RCC 7860 (cell line): ENCODE data around the gene TNFRSF8.
"Not testable (repeated sequence)": the region's sequence is repeated elsewhere in the genome, so short reads cannot be mapped to it uniquely, and the experiment has no call there.

Experiments
- DNase-seq: peaks from one replicate; pipeline ENCODE4 v3.0.0-alpha.2; 2015; ENCODE audit warnings: low spot score
- FAIRE-seq: peaks from 2 replicates; lab custom pipeline; 2012; peaks lifted over from hg19 to GRCh38; lab: Jason Lieb, UNC

Gene TNFRSF8

GRCh38 chr1:12063141-12064072 lies at the start of gene TNFRSF8:
Gene TNFRSF8, plus strand, starts transcription at chr1:12063303. Its CDS starts 296 bp downstream, at chr1:12063599.
- FAIRE-seq (no peak), DNase-seq (no peak)

DNA sequence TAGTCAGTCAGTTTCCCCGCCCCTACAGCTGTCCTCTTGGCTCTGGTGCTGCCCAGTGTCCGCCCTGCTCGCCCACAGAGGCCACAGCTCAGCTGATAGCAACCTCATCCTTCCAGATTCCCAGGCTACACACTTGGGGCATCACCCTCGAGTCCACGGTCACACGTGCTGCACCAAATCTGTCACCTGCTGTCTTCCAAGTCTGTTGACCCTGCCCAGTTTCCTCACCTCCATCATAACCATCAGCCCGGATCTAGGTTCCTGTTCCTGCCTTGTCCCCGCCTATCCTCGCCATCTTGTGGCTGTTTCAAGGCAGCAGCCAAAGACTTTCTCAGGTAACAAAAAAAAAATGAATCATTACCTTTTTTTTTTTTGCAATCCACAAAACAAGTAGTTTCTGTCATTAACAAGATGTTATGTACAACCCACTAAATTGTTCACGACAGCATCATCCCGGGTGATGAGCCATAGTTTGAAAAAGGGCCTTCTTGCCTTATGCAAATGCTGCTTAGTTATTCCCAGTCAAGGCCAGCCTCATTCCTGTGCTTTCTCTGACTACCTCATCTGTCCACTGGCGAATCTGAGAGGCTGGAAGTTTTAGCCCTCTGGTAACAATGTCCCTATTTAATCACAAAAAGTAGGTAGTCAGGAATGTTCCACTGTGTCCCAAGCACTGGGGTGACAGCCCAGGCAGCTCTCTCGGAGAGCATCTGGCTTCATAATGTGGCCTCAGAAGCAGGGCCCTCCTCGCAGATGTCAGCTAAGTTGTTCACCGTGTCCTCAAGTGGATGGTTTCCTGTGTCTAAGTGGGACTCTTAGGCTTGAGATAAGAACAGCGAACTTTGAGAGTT lies 48.7 kb upstream of the TNFRSF8 start:
- no peak for DNase-seq
- FAIRE-seq = no peak

- DNase-seq (no peak), FAIRE-seq (no peak)
These were observed 48.1 kb upstream of the TNFRSF8 start for GRCh38 chr1:12015001-12015491.

DNA sequence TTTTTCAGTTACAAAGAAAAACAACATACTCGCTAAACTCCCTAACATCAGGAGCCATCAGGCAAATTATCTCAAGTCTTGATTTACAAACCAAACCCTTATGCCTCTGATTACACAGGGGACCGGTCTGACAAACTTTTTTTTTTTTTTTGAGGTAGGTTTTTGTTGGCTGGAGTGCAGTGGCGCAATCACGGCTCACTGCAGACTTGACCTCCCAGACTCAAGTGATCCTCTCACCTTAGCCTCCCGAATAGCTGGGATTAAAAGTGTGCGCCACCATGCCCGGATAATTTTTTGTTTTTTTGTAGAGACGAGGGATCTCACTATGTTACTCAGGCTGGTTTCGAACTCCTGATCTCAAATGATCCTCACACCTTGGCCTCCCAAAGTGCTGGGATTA lies 47.6 kb upstream of the TNFRSF8 start:
- FAIRE-seq (no peak), DNase-seq (no peak)

GRCh38 chr1:12016182-12016581 lies 46.9 kb upstream of the TNFRSF8 start:
- no peak for FAIRE-seq
- no peak for DNase-seq

DNA sequence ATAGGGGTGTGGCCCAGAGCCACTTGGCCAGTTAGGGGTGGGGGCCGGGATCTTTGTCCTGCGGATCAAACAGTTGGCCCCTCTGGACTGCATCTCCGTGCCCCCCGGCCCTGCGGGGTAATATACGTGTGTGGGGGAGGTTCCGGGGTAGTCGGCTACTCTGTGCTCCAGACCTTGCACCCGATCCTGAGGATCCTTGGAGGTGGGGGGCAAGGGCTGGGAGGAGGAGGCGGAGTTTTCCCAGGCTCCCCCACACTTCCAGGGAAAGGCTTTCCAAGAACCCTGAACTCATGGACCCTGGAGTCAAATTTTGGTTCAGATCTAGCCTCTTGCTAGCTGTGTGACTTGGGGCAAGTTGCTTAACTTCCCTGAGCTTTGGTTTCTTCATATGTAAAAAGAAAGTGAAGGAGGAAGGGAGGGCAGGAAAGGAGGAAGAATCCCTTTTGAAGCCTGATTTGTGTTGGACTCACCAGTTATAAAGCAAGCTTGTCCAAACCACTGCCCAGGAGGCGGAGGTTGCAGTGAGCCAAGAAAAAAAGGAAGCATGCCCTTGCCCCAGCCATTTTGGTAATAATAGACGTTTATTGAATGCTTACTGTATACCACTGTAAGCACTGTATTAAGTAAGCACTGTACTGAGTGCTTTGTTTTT lies 43.1 kb upstream of the TNFRSF8 start:
- DNase-seq = no peak

DNA sequence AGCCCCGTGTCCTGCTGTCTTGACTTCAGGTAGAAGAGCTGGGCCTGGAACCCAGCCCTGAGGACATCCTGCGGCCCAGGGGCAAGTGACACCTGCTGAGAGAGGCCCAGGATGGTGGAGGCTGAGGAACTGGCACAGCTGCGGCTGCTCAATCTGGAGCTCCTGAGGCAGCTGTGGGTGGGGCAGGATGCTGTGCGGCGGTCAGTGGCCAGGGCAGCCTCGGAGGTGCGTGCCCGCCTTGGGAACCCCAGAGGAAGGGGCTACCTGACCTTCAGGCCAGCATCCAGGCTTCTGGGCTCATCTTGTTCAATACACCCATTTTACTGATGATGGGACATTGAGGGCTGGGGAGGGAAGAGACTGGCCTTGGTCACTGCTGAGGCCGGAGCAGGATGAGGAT lies 41.5 kb upstream of the TNFRSF8 start:
- no peak for DNase-seq
- FAIRE-seq = no peak

More for the DNA sequence above, 43.1 kb upstream of the TNFRSF8 start:
- FAIRE-seq = no peak

- FAIRE-seq = no peak
- DNase-seq = no peak
These were observed 41.1 kb upstream of the TNFRSF8 start for GRCh38 chr1:12022036-12022435.

DNA sequence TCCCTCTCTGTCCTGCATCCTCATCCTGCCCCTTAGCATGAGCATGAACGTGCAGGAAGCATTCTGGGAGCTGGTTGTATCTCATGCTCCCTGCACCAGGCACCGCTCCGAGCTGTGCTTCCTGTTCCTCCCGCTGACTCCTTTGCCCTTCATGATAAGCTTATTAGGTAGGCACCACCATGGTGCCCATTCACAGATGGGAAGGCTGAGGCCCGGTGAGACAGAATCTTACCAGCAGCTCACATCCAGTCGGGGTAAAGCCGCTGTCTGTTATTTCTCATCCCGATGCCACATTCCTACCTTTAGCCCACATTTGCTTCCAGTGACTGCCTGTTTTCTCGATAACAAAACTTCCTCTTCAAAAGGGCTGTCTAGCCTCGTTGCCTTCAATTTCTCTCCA lies 36.5 kb upstream of the TNFRSF8 start:
- FAIRE-seq = no peak
- no peak for DNase-seq

DNA sequence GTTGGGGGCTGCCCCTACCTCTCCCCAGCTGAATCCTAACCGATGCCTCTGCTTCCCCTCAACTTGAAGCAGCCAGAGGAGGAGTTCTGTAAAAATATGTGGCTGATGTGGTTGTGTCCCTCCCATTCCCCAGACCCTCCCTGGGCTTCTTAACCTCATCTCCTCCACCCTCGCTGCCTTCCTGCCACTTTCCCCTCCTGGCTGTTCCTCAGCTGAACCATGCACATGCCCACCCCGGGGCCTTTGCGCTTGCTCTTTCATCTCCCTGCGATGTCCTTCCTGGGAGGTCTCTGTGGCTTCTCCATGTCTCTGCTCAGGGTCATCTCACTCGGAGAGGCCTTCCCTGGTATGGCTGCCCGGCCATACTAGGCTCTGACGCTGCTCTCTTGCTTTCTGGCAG lies 34.9 kb upstream of the TNFRSF8 start:
- FAIRE-seq (no peak), DNase-seq (no peak)

- DNase-seq = no peak
- no peak for FAIRE-seq
These were observed 34.1 kb upstream of the TNFRSF8 start for GRCh38 chr1:12028957-12029511.

- DNase-seq (no peak), FAIRE-seq (no peak)
These were observed 33.3 kb upstream of the TNFRSF8 start for GRCh38 chr1:12029720-12030339.

DNA sequence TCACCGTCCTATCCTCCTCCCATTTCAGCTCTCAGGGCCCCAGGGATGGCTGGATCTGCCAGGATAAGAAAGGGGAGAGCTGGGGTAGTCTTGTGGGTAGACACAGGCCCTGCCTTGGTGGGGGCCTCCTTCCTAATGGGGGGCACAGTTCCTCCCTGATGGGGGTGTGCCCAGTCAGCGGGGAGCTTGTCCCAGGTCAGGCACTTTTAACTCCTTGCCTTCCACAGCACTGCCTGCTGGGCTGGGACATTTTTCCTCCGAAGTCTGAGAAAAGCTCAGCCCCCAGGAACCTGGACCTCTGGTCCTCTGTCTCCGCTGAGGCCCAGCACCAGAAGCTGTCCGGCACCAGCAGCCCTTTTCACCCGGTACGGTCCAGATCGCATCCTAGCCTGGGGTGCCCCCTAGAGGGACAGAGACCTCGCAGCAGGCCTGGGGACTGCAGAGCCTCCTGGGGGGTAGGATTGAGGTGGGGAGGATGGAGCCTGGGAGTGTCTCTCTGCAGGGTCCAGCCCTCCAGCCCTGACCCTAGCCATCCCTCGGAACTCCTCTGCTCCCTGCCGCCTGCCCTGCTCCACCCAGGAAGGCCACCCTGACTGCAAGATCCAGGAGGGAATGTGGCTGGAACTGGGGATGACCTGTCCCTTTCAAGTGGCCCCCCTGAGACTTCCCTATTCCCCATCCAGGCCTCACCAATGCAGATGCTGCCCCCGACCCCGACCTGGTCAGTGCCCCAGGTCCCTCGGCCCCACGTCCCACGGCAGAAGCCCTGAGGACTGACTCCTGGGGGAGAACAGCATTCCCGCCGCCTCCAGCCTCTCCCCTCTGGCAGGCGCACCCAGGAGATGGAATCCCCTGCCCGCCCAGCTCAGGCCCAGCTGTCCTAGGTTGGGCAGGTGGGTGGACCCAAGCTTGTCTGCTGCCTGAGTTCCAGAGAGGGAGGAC lies 31.8 kb upstream of the TNFRSF8 start:
- DNase-seq = no peak
- no peak for FAIRE-seq

GRCh38 chr1:12032161-12032621 lies 30.9 kb upstream of the TNFRSF8 start:
- FAIRE-seq = no peak
- no peak for DNase-seq

- DNase-seq, FAIRE-seq: not testable (repeated sequence)
These were observed 29.7 kb upstream of the TNFRSF8 start for GRCh38 chr1:12033441-12033840.

DNA sequence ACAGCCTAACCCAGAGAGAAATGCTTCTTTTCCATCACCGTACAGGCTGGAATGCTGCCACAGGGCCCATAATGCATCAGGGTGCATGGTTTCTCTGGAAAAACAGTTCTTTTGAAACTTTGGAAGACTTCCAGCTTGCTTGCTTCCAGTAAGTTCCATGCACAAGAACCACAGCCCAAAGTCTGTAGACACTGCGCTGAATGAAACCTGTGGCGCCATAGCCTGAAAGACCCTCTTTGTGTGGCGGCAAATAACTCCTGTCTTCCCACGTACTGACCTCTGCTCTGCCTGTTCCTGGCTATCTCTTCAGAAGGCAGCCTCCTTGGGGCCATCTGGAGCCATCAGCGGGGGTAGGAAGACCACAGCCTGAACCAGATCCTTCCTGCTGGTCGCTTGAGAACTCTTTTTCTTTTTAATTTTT lies 28.7 kb upstream of the TNFRSF8 start:
- DNase-seq (no peak), FAIRE-seq (no peak)

- DNase-seq (no peak), FAIRE-seq (no peak)
These were observed 27.8 kb upstream of the TNFRSF8 start for GRCh38 chr1:12035312-12035711.

DNA sequence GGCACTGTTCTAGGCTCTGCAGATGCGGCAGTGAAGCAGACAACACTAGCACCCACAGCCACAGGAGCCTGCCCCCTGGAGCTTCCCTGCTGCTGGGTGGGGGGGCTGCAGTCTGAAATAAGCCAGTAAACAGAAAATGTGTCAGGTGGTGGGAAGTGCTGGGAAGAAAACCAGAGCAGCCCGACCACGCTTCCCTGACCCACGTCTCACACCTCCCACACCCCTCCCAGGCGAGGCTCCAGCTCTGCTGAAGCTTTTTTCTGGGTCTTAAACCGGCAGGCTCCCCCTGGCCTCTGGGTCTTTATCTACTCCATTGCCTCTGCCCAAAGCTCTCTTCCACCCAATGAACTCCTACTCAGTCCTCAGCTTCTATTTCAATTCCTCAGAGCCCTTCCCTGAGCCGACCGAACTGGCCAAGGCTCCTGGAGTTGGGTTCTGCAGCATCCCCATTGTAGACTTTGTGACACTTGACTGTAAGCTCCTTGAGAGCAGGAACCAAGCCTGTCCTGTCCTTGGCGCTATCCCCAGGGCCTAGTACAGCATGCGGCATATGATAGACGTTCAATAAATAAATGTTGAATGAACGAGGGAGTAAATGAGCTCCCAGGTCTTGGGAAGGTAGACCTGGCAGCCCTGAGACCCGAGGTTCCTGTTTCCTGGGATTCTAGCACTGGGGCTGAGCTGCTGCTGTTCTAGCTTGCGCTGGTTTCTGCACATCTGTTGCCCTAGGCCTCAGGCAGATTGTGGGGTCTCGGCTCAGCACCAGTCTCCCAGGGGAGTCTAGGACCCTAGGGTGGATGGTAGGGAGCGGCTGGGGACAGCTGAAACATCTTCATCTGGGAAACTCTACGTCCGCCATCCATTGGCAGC lies 25.4 kb upstream of the TNFRSF8 start:
- DNase-seq = no peak
- FAIRE-seq = no peak
